ENCODE measurements around the gene C5. TPM values are rescaled to one million over a fixed set of nuclear protein-coding genes. Genes with fewer than 3 reads are reported as not detected.
"Not testable (repeated sequence)": the region's sequence is repeated elsewhere in the genome, so short reads cannot be mapped to it uniquely, and the experiment has no call there.

Gene C5
- total RNA-seq, 3 donors from 2014 or later, result 0.11 to 0.27 (median 0.18) TPM

DNA sequence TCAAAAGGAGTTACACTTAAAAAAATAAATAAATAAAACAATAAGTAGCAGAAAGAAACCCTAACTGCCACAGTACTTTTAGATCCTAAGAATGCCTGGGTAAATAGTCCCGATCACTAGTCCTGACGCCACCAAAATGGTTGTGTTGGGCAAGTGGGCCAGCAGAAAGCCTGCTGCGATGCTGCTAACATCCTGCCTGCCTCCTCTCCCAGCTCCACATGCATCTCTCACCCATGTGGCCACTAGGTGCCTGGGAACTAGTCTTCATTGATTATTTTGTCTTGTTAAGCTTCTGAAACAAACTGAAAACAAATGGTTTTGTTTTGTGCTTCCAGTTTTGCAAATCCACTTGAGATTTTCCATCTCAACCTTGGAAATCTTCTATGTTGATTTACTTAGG lies 69.1 kb downstream of the C5 start:
- H3K4me1 Mint-ChIP-seq (ENCODE audit: low read depth), result peaks cover 2% of the 10 kb centered on the region
- no peaks in the 10 kb centered on the region for H3K9me3 Mint-ChIP-seq
- H3K4me3 Mint-ChIP-seq, result no peak overlapping the region
- DNase-seq (no peak), ATAC-seq (no peak)
- no peaks in the 10 kb centered on the region for H3K36me3 Mint-ChIP-seq (ENCODE audit: insufficient read depth)
- no peaks in the 10 kb centered on the region for H3K27me3 Mint-ChIP-seq (ENCODE audit: low read depth)

GRCh38 chr9:120979797-120980196 lies 70.3 kb downstream of the C5 start:
- Mint-ChIP-seq H3K4me3 (no peak overlapping the region), H3K27me3 (ENCODE audit: low read depth) (no peaks in the 10 kb centered on the region), H3K4me1 (ENCODE audit: low read depth) (peaks cover 10% of the 10 kb centered on the region), H3K9me3 (no peaks in the 10 kb centered on the region), H3K36me3 (ENCODE audit: insufficient read depth) (no peaks in the 10 kb centered on the region)
- DNase-seq (no peak), ATAC-seq (no peak)

DNA sequence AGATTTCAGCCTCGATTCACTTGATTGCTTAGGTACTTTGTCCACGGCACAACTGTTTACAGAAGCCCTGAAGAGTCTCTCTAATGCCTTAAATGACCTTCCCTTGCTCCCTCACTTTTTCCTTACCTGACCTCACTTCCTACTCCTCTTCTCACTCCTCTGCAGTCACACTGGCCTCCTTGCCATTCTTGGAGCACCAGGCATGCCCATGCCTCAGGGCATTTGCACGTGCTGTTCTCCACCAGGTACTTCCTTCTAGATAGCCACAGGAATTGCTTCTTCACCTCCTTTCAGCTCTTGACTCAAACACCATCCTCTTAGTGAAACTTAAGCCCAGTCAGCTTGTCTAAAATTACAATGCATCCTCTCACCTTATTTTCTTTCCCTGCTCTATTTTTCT lies 71.1 kb downstream of the C5 start:
- no peak for DNase-seq
- ATAC-seq, result no peak

GRCh38 chr9:120977321-120977720 lies 72.8 kb downstream of the C5 start:
- H3K4me3 Mint-ChIP-seq, result no peak overlapping the region

More for the DNA sequence above, 71.1 kb downstream of the C5 start:
- Mint-ChIP-seq H3K27me3 (ENCODE audit: low read depth) (no peaks in the 10 kb centered on the region), H3K4me1 (ENCODE audit: low read depth) (peaks cover 16% of the 10 kb centered on the region), H3K9me3 (no peaks in the 10 kb centered on the region), H3K36me3 (ENCODE audit: insufficient read depth) (no peaks in the 10 kb centered on the region), H3K4me3 (no peak overlapping the region)

DNA sequence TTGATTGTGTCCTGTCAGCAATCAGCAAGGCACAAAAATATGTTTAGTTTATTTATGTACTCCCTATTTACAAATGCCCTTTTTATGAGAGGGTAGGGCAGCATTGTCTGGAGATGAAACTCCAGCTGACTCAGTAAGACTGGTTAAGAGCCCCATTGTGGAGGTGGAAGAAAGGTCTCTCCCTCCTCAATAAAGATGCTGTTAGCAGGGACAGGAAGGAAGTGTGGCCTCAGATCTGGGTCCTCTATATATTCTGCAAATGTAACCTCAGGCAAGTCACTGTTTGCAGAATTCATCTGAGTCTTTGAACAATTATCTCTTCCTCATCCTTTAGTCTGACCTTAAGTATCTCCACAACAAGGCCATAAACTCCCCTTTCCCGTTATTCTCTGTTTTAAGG lies 75.2 kb downstream of the C5 start:
- Mint-ChIP-seq H3K4me1 (ENCODE audit: low read depth) (peaks cover 15% of the 10 kb centered on the region), H3K4me3 (no peak overlapping the region), H3K27me3 (ENCODE audit: low read depth) (no peaks in the 10 kb centered on the region), H3K9me3 (no peaks in the 10 kb centered on the region), H3K36me3 (ENCODE audit: insufficient read depth) (no peaks in the 10 kb centered on the region)
- ATAC-seq (peak in 1 of 2 donors; percentile 71), DNase-seq (no peak)

More at GRCh38 chr9:120977321-120977720, 72.8 kb downstream of the C5 start:
- Mint-ChIP-seq H3K36me3 (ENCODE audit: insufficient read depth) (no peaks in the 10 kb centered on the region), H3K27me3 (ENCODE audit: low read depth) (no peaks in the 10 kb centered on the region), H3K4me1 (ENCODE audit: low read depth) (peaks cover 16% of the 10 kb centered on the region), H3K9me3 (no peaks in the 10 kb centered on the region)
- ATAC-seq (no peak), DNase-seq (no peak)

GRCh38 chr9:120974181-120974580 lies 75.9 kb downstream of the C5 start:
- ATAC-seq (no peak), DNase-seq (no peak)
- Mint-ChIP-seq H3K4me1 (ENCODE audit: low read depth) (peaks cover 15% of the 10 kb centered on the region), H3K27me3 (ENCODE audit: low read depth) (no peaks in the 10 kb centered on the region), H3K36me3 (ENCODE audit: insufficient read depth) (no peaks in the 10 kb centered on the region), H3K4me3 (no peak overlapping the region), H3K9me3 (no peaks in the 10 kb centered on the region)

DNA sequence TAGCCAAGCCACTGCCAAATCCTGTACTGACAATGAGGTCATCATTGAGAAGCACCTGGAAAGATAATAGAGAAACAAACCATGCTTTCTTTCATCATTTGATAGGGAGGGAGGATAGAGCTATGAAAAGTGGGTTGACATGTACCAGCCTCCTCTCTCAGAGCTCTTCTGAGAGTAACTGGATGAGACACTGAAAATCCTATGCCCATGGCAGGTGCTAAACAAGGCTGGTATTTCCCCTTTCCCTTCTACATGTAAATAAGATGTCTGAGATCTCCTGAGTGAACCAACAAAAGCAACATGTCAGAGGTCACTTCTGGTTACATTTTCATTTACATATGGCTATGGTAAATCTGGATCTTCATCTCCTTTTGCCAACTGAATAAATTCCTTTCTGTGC lies 78.1 kb downstream of the C5 start:
- no peak overlapping the region for H3K4me3 Mint-ChIP-seq
- no peak for DNase-seq
- H3K36me3 Mint-ChIP-seq (ENCODE audit: insufficient read depth), result no peaks in the 10 kb centered on the region
- no peaks in the 10 kb centered on the region for H3K9me3 Mint-ChIP-seq
- no peak for ATAC-seq
- H3K4me1 Mint-ChIP-seq (ENCODE audit: low read depth), result peaks cover 15% of the 10 kb centered on the region
- no peaks in the 10 kb centered on the region for H3K27me3 Mint-ChIP-seq (ENCODE audit: low read depth)

DNA sequence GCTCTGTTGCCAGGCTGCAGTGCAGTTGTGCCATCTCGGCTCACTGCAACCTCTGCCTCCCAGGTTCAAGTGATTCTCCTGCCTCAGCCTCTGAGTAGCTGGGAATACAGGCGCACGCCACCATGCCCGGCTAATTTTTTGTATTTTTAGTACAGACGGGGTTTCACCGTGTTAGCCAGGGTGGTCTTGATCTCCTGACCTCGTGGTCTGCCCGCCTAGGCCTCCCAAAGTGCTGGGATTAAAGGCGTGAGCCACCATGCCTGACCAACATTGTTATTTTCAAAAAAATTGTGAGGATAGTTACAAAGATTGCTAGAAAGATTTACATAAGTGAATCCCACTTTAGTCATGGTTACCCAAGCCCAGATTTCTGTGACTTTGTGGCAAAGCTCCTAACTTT lies 78.6 kb downstream of the C5 start:
- not testable (repeated sequence) for DNase-seq; H3K9me3 Mint-ChIP-seq; H3K27me3 Mint-ChIP-seq (ENCODE audit: low read depth); ATAC-seq; H3K36me3 Mint-ChIP-seq (ENCODE audit: insufficient read depth); H3K4me3 Mint-ChIP-seq
- H3K4me1 Mint-ChIP-seq (ENCODE audit: low read depth), result peaks cover 15% of the 10 kb centered on the region

DNA sequence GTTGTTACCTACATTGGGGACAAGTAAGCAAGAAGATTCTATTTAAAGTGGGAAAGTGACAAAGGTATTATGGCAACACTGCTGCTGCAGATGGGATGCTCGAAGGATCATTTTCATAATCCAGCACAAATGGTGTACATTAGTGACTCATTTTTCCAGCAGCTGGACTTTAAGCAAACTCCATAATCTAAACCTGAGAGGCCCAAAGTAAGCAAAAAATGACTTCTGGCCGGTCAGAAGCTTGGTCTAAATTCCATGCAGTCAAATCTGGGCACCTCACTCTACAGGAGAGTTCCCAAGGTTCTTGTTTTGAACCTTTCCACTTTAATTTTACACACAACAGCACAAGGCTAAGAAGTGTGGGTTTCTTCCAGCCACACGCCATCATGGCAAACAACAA lies 79.8 kb downstream of the C5 start:
- Mint-ChIP-seq H3K9me3 (no peaks in the 10 kb centered on the region), H3K4me1 (ENCODE audit: low read depth) (peaks cover 11% of the 10 kb centered on the region), H3K4me3 (no peak overlapping the region), H3K27me3 (ENCODE audit: low read depth) (no peaks in the 10 kb centered on the region), H3K36me3 (ENCODE audit: insufficient read depth) (no peaks in the 10 kb centered on the region)
- no peak for ATAC-seq
- no peak for DNase-seq

GRCh38 chr9:120966013-120966369 lies 84.1 kb downstream of the C5 start:
- no peaks in the 10 kb centered on the region for H3K27me3 Mint-ChIP-seq (ENCODE audit: low read depth)
- ATAC-seq (no peak), DNase-seq (no peak)
- H3K4me1 Mint-ChIP-seq (ENCODE audit: low read depth), result no peaks in the 10 kb centered on the region
- peaks cover 6% of the 10 kb centered on the region for H3K36me3 Mint-ChIP-seq (ENCODE audit: insufficient read depth)
- H3K9me3 Mint-ChIP-seq, result no peaks in the 10 kb centered on the region
- no peak overlapping the region for H3K4me3 Mint-ChIP-seq

DNA sequence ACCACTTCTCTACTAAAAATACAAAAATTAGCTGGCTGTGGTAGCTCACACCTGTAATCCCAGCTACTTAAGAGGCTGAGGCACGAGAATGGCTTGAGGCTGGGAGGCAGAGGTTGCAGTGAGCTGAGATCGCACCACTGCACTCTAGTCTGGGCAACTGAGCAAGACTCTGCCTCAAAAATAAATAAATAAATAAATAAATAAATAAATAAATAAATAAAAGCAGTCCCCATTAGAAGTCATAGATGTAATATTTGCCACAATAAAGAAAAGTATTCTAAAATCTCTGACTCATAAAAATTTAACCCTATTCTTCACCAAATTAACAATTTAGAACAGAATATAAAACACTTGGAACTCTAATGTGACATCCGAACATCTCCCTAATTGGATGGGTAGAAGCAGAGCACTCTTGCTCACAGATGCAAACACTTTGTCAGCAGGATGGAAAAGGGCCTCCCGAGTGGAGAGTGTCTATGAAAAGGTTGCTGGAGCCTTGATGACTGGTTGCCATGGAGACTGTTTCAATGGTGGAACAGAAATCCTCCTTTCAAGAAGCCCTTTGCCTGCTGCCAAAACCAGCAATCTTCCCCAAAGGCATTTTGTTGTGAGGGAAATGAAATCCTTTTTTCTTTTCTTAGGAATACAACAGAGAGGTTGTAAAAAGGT lies 84.6 kb downstream of the C5 start:
- H3K36me3 Mint-ChIP-seq (ENCODE audit: insufficient read depth), result peaks cover 6% of the 10 kb centered on the region
- ATAC-seq, result no peak
- H3K27me3 Mint-ChIP-seq (ENCODE audit: low read depth), result no peaks in the 10 kb centered on the region
- H3K9me3 Mint-ChIP-seq, result no peaks in the 10 kb centered on the region
- no peaks in the 10 kb centered on the region for H3K4me1 Mint-ChIP-seq (ENCODE audit: low read depth)
- no peak overlapping the region for H3K4me3 Mint-ChIP-seq
- no peak for DNase-seq

GRCh38 chr9:120961936-120962335 lies 88.1 kb downstream of the C5 start:
- Mint-ChIP-seq H3K27me3 (ENCODE audit: low read depth) (no peaks in the 10 kb centered on the region), H3K4me3 (no peak overlapping the region)
- ATAC-seq, result no peak

GRCh38 chr9:120960001-120960400 lies 90.1 kb downstream of the C5 start:
- H3K36me3 Mint-ChIP-seq (ENCODE audit: insufficient read depth), result peaks cover 6% of the 10 kb centered on the region
- no peaks in the 10 kb centered on the region for H3K27me3 Mint-ChIP-seq (ENCODE audit: low read depth)
- ATAC-seq (no peak), DNase-seq (no peak)
- H3K9me3 Mint-ChIP-seq, result no peaks in the 10 kb centered on the region
- no peak overlapping the region for H3K4me3 Mint-ChIP-seq
- H3K4me1 Mint-ChIP-seq (ENCODE audit: low read depth), result no peaks in the 10 kb centered on the region

More at GRCh38 chr9:120961936-120962335, 88.1 kb downstream of the C5 start:
- Mint-ChIP-seq H3K4me1 (ENCODE audit: low read depth) (no peaks in the 10 kb centered on the region), H3K36me3 (ENCODE audit: insufficient read depth) (peaks cover 6% of the 10 kb centered on the region), H3K9me3 (no peaks in the 10 kb centered on the region)
- DNase-seq, result no peak

DNA sequence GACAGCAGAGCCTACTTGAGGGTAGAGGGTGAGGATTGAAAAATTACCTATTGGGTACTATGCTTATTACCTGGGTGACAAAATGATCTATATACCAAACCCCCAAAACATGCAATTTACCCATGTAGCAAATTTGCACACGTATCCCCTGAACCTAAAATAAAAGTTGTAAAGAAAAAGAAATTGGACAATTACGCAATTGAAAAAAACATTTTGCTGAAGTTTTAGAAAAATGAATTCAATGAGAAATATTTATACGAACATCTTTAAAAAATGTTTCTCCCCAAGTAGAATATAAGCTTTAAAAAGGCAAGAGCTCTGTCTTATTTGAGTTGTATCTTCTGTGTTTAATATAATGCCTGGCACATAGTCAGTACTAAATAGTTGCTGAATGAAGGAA lies 93.2 kb downstream of the C5 start:
- Mint-ChIP-seq H3K4me1 (ENCODE audit: low read depth) (no peaks in the 10 kb centered on the region), H3K36me3 (ENCODE audit: insufficient read depth) (peaks cover 3% of the 10 kb centered on the region), H3K27me3 (ENCODE audit: low read depth) (no peaks in the 10 kb centered on the region), H3K4me3 (no peak overlapping the region), H3K9me3 (no peaks in the 10 kb centered on the region)
- ATAC-seq, result no peak
- no peak for DNase-seq

- Mint-ChIP-seq H3K9me3 (no peaks in the 10 kb centered on the region), H3K4me3 (no peak overlapping the region), H3K27me3 (ENCODE audit: low read depth) (no peaks in the 10 kb centered on the region), H3K4me1 (ENCODE audit: low read depth) (no peaks in the 10 kb centered on the region), H3K36me3 (ENCODE audit: insufficient read depth) (no peaks in the 10 kb centered on the region)
- DNase-seq, result no peak
- no peak for ATAC-seq
These were observed 98.0 kb downstream of the C5 start for GRCh38 chr9:120951960-120952618.
